Measurements from ENCODE around the gene HNRNPUL2. TPM values are rescaled to one million over a fixed set of nuclear protein-coding genes. Genes with fewer than 3 reads are reported as not detected.

Gene HNRNPUL2
- total and polyA plus RNA-seq, 9 of the 15 experiments (the other 6 are each of a cell fraction or from before 2014, with no cell fraction given) = 0.89 to 44.3 (median 15.2) TPM

DNA sequence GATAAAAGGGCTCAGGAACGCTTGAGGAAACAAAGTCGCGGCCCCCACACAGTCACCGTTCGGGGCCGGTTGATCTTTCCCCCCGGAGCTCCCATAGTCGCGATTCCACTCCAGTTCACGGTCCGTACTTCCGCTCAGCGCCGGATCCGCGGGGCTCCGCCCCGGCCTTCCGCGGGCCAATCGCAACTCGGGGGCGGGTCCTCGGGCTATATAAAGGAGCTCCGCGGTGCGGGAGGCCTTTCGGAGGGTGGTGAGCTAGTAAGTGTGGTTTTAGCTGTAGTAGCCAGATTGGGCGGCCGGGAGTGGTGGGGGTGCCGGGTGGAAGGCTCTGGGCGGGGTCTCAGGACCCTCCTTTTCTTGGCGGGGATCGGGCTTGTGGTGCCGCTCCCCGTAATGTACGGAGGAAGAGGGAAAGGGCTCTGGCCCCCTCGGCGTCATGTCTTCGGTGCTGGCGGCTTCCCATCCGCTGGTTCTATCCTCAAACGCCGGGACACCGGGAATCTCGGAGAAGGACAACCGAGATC is 62.1 kb downstream of the HNRNPUL2 start, which contains the start of the genes C11orf98 and CSKMT (continued):
- TF ChIP-seq ZNF511 (CRISPR knock-in tag; IDR thresholded peaks at IDR 0.05) (no peak; the same call in 1 of the 2 replicates), CHD2 (IDR thresholded peaks at IDR 0.05; ENCODE audit: low read depth, low read length) (peak; percentile 56; the same call in 1 of the 2 replicates), POLR2G (IDR thresholded peaks at IDR 0.05; ENCODE audit: low read depth, low read length) (peak; percentile 100), PRPF4 (IDR thresholded peaks at IDR 0.05; ENCODE audit: insufficient read depth, low read depth, low read length, poor library complexity, severe bottlenecking) (peak; percentile 97), EP400 (IDR thresholded peaks at IDR 0.05) (peak; percentile 80), HDAC1 (IDR thresholded peaks at IDR 0.05) (peak in 1 of 2 experiments; percentile 51; a peak in 2 of 4 replicates), SMARCB1 (IDR thresholded peaks at IDR 0.05; ENCODE audit: insufficient read length, low read depth) (no peak), KLF13 (tag; IDR thresholded peaks at IDR 0.05; ENCODE audit: borderline replicate concordance, low read depth) (peak; percentile 79; the same call in 1 of the 2 replicates), RBM25 (IDR thresholded peaks at IDR 0.05; ENCODE audit: low read depth, low read length, severe bottlenecking) (peak; percentile 58), ZNF324 (CRISPR knock-in tag; IDR thresholded peaks at IDR 0.05) (peak; percentile 18; the same call in 1 of the 2 replicates), BRD9 (IDR thresholded peaks at IDR 0.05; ENCODE audit: low read depth, partially characterized antibody) (no peak), MTA3 (IDR thresholded peaks at IDR 0.05; ENCODE audit: borderline replicate concordance) (peak; percentile 100), RB1 (IDR thresholded peaks at IDR 0.05; ENCODE audit: low read depth) (peak; percentile 78; the same call in 1 of the 2 replicates), PTBP1 (IDR thresholded peaks at IDR 0.05; ENCODE audit: low read depth, low read length) (no peak; the same call in 1 of the 2 replicates), XRCC4 (IDR thresholded peaks at IDR 0.05; ENCODE audit: extremely low read depth, insufficient read depth, insufficient read length) (no peak), ZBED1 (IDR thresholded peaks at IDR 0.05) (peak; percentile 92), MTA1 (IDR thresholded peaks at IDR 0.05; ENCODE audit: borderline replicate concordance) (no peak), NELFE (IDR thresholded peaks at IDR 0.05; ENCODE audit: insufficient read depth, insufficient read length) (peak; percentile 79), PHF8 (IDR thresholded peaks at IDR 0.05; ENCODE audit: borderline replicate concordance, low read length) (peak; percentile 96), RBM15 (IDR thresholded peaks at IDR 0.05; ENCODE audit: insufficient read depth, low read length) (no peak), PHTF2 (CRISPR knock-in tag; IDR thresholded peaks at IDR 0.05) (peak; percentile 86; the same call in 1 of the 2 replicates), LEF1 (IDR thresholded peaks at IDR 0.05) (no peak), HNRNPH1 (optimal IDR thresholded peaks at IDR 0.05; ENCODE audit: low read depth, low read length) (peak; percentile 76), ZNF3 (CRISPR knock-in tag; IDR thresholded peaks at IDR 0.05) (peak; percentile 73), CEBPB (tag; IDR thresholded peaks at IDR 0.05) (no peak), NR2F6 (CRISPR knock-in tag; IDR thresholded peaks at IDR 0.05) (peak; percentile 80), HNRNPL (IDR thresholded peaks at IDR 0.05; ENCODE audit: low read depth, low read length) (no peak), C11orf30 (IDR thresholded peaks at IDR 0.05; ENCODE audit: low read depth) (no peak), STAT5A (IDR thresholded peaks at IDR 0.05; ENCODE audit: borderline replicate concordance, low read length) (no peak), PCBP1 (IDR thresholded peaks at IDR 0.05; ENCODE audit: low read depth, low read length, poor library complexity, severe bottlenecking) (peak; percentile 91), NRF1 (conservative IDR thresholded peaks at IDR 0.05 in 1 of 2, IDR thresholded peaks at IDR 0.05 in 1 of 2) (peak in 1 of 2 experiments; percentile 47; a peak in 3 of 4 replicates)
- TF ChIP-seq, protein P1, sequence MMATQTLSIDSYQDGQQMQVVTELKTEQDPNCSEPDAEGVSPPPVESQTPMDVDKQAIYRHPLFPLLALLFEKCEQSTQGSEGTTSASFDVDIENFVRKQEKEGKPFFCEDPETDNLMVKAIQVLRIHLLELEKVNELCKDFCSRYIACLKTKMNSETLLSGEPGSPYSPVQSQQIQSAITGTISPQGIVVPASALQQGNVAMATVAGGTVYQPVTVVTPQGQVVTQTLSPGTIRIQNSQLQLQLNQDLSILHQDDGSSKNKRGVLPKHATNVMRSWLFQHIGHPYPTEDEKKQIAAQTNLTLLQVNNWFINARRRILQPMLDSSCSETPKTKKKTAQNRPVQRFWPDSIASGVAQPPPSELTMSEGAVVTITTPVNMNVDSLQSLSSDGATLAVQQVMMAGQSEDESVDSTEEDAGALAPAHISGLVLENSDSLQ (IDR thresholded peaks at IDR 0.05) = no peak
